Measurements from ENCODE around the gene EIF3I.
A peak's percentile ranks its signal among the peaks of the same experiment; 100 is the strongest.

Gene EIF3I

GRCh38 chr1:32221980-32222755, at the start of gene EIF3I, which contains the start of gene TMEM234:
EIF3I (plus strand) TSS chr1:32222407; CDS start chr1:32222442, 35 bp downstream.
TMEM234 (minus strand) TSS chr1:32222353; CDS start chr1:32222322, 31 bp downstream.
- peak; percentile 75 to 86 for DNase-seq (ENCODE audit: low read depth in 2 of 2, low spot score in 1 of 2)

GRCh38 chr1:32172621-32173245, 49.5 kb upstream of the EIF3I start:
- no peak for DNase-seq (ENCODE audit: low read depth in 2 of 2, low spot score in 1 of 2)

GRCh38 chr1:32178380-32179192, 43.6 kb upstream of the EIF3I start:
- no peak for DNase-seq (ENCODE audit: low read depth in 2 of 2, low spot score in 1 of 2)

GRCh38 chr1:32179193-32179442, 43.1 kb upstream of the EIF3I start:
- DNase-seq (ENCODE audit: low read depth in 2 of 2, low spot score in 1 of 2), result no peak

- peak; percentile 77 for DNase-seq (ENCODE audit: low read depth in 2 of 2, low spot score in 1 of 2)
Measured at GRCh38 chr1:32179443-32180185, 42.6 kb upstream of the EIF3I start, which contains the start of gene TXLNA. TXLNA (plus strand) TSS chr1:32179675; CDS start chr1:32180346, 671 bp downstream.

- no peak for DNase-seq (ENCODE audit: low read depth in 2 of 2, low spot score in 1 of 2)
Measured at GRCh38 chr1:32180186-32181060, 41.8 kb upstream of the EIF3I start.

GRCh38 chr1:32181065-32181464, 41.1 kb upstream of the EIF3I start:
- no peak for DNase-seq (ENCODE audit: low read depth in 2 of 2, low spot score in 1 of 2)

- no peak for DNase-seq (ENCODE audit: low read depth in 2 of 2, low spot score in 1 of 2)
Measured at GRCh38 chr1:32181563-32181962, 40.6 kb upstream of the EIF3I start.

- DNase-seq (ENCODE audit: low read depth in 2 of 2, low spot score in 1 of 2), result no peak
Measured at GRCh38 chr1:32182060-32182459, 40.1 kb upstream of the EIF3I start.

GRCh38 chr1:32184650-32185049, 37.6 kb upstream of the EIF3I start:
- no peak for DNase-seq (ENCODE audit: low read depth in 2 of 2, low spot score in 1 of 2)

- DNase-seq (ENCODE audit: low read depth in 2 of 2, low spot score in 1 of 2), result no peak
Measured at GRCh38 chr1:32186077-32186476, 36.1 kb upstream of the EIF3I start.

- DNase-seq (ENCODE audit: low read depth in 2 of 2, low spot score in 1 of 2), result no peak
Measured at GRCh38 chr1:32186491-32186890, 35.7 kb upstream of the EIF3I start.

- no peak for DNase-seq (ENCODE audit: low read depth in 2 of 2, low spot score in 1 of 2)
Measured at GRCh38 chr1:32187850-32188249, 34.4 kb upstream of the EIF3I start.

GRCh38 chr1:32192220-32192948, 29.8 kb upstream of the EIF3I start:
- DNase-seq (ENCODE audit: low read depth in 2 of 2, low spot score in 1 of 2), result no peak

GRCh38 chr1:32194984-32195383, 27.2 kb upstream of the EIF3I start:
- DNase-seq (ENCODE audit: low read depth in 2 of 2, low spot score in 1 of 2), result no peak

- DNase-seq (ENCODE audit: low read depth in 2 of 2, low spot score in 1 of 2), result no peak
Measured at GRCh38 chr1:32195531-32195930, 26.7 kb upstream of the EIF3I start.

- no peak for DNase-seq (ENCODE audit: low read depth in 2 of 2, low spot score in 1 of 2)
Measured at GRCh38 chr1:32195972-32196823, 26.0 kb upstream of the EIF3I start.

- no peak for DNase-seq (ENCODE audit: low read depth in 2 of 2, low spot score in 1 of 2)
Measured at GRCh38 chr1:32197074-32197473, 25.1 kb upstream of the EIF3I start.

GRCh38 chr1:32197837-32198236, 24.4 kb upstream of the EIF3I start:
- DNase-seq (ENCODE audit: low read depth in 2 of 2, low spot score in 1 of 2), result no peak
